H1 (cell line): ENCODE results near the gene ZNF536. TPM values are rescaled to one million over a fixed set of nuclear protein-coding genes. Genes with fewer than 3 reads are reported as not detected.

Source experiments
- ATF3 ChIP-seq: IDR thresholded peaks from 2 replicates; pipeline ENCODE4 v1.6.1; 2011; ENCODE audit warnings: low read depth, mild to moderate bottlenecking, low read length; ENCODE audit not compliant: insufficient read depth
- CBX5 ChIP-seq: fragments of 300-800, 300-1000 bp; sonication (generic); IDR thresholded peaks from 2 replicates; pipeline ENCODE4 v1.7.1; 2016; ENCODE audit warnings: antibody characterized with exemption, low read length, low read depth
- CBX8 ChIP-seq: fragments of 300-800, 300-1000 bp; sonication (generic); IDR thresholded peaks from 2 replicates; pipeline ENCODE4 v1.7.1; 2016; ENCODE audit warnings: low read depth, low read length, borderline replicate concordance
- CREB1 ChIP-seq: IDR thresholded peaks from 2 replicates; pipeline ENCODE4 v1.6.1; 2012; ENCODE audit warnings: inconsistent platforms
- FOSL1 ChIP-seq: IDR thresholded peaks from 2 replicates; pipeline ENCODE4 v1.6.1; 2011; ENCODE audit warnings: mild to moderate bottlenecking, low read depth, low read length, moderate library complexity; ENCODE audit not compliant: insufficient read depth
- GABPA ChIP-seq: IDR thresholded peaks from 2 replicates; pipeline ENCODE4 v1.6.1; 2011; ENCODE audit warnings: mild to moderate bottlenecking, low read length, moderate library complexity, borderline replicate concordance; ENCODE audit not compliant: insufficient read depth
- NANOG ChIP-seq: IDR thresholded peaks from 2 replicates; pipeline ENCODE4 v1.6.1; 2011; ENCODE audit warnings: low read length, low read depth, mild to moderate bottlenecking, inconsistent platforms; ENCODE audit not compliant: insufficient read depth, poor library complexity, severe bottlenecking
- POLR2AphosphoS5 ChIP-seq: IDR thresholded peaks from 2 replicates; pipeline ENCODE4 v1.6.1; 2011; ENCODE audit warnings: low read depth, low read length
- RBBP5 ChIP-seq: IDR thresholded peaks from 2 replicates; pipeline ENCODE4 v1.7.1; 2012; ENCODE audit warnings: low read depth, mild to moderate bottlenecking, inconsistent platforms, low read length, moderate library complexity, borderline replicate concordance
- RXRA ChIP-seq: IDR thresholded peaks from 2 replicates; pipeline ENCODE4 v1.6.1; 2011; ENCODE audit warnings: low read depth, mild to moderate bottlenecking, low read length, moderate library complexity; ENCODE audit not compliant: insufficient read depth
- SRF ChIP-seq: IDR thresholded peaks from 2 replicates; pipeline ENCODE4 v1.6.1; 2011; ENCODE audit warnings: mild to moderate bottlenecking, low read depth, low read length, moderate library complexity
- polyA plus RNA-seq, 7 experiments: library from polyadenylated mRNA; depleted of rRNA in 3 of 7; stranded (reverse) in 5 of 7; unstranded in 2 of 7; fragments of >200 nt in 5 of 7; fragments of 200-250 nt in 2 of 7; gene quantifications; 1 replicate in 5 of 7; 2 replicates in 1 of 7; 4 replicates in 1 of 7; pipeline versions ENCODE4 v1.2.1 to v1.2.3, GENCODE V29; 2011 to 2013; ENCODE audit warnings: missing spikeins in 2 of 7, mixed read lengths in 2 of 7
- total RNA-seq: library from RNA; stranded (reverse); fragmentation: NEBNext Ultra II Directional; extraction: Animal tissue kit (Norgen Biotek cat#: 25700); gene quantifications from 2 replicates; pipeline ENCODE4 v1.2.1, GENCODE V29; 2021
- TF ChIP-seq, protein P1 (sequence below): fragments of 300-600 bp; sonication (generic); IDR thresholded peaks from 2 replicates; pipeline ENCODE4 v1.7.1; 2012; ENCODE audit warnings: low read length, moderate library complexity, mild to moderate bottlenecking, inconsistent platforms; ENCODE audit not compliant: insufficient replicate concordance

The ZNF536 gene
- total and polyA plus RNA-seq, 2 of the 8 experiments (the other 6 are each of a cell fraction or from before 2014, with no cell fraction given): 0.09 to 0.11 TPM

DNA sequence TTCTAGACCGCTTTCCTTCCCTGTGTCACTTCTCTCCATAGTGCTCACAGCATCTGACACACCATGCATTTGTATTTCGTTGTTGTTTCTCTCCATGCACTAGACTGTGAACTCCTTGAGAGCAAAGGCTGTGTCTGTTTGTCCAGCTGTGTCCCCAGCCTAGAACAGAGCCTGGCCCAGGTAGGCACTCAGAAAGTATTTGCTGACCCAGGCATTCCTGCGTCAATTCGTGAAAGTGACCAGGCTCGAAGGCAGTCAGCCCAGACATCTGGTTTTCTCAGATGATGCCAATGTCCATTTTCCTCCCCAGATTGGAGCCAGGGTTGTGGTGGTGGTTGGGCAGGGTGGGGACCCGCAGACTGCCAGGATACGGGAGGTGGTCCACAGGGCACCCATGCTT, 164.8 kb downstream of the ZNF536 start (continued):
- TF ChIP-seq, protein P1, sequence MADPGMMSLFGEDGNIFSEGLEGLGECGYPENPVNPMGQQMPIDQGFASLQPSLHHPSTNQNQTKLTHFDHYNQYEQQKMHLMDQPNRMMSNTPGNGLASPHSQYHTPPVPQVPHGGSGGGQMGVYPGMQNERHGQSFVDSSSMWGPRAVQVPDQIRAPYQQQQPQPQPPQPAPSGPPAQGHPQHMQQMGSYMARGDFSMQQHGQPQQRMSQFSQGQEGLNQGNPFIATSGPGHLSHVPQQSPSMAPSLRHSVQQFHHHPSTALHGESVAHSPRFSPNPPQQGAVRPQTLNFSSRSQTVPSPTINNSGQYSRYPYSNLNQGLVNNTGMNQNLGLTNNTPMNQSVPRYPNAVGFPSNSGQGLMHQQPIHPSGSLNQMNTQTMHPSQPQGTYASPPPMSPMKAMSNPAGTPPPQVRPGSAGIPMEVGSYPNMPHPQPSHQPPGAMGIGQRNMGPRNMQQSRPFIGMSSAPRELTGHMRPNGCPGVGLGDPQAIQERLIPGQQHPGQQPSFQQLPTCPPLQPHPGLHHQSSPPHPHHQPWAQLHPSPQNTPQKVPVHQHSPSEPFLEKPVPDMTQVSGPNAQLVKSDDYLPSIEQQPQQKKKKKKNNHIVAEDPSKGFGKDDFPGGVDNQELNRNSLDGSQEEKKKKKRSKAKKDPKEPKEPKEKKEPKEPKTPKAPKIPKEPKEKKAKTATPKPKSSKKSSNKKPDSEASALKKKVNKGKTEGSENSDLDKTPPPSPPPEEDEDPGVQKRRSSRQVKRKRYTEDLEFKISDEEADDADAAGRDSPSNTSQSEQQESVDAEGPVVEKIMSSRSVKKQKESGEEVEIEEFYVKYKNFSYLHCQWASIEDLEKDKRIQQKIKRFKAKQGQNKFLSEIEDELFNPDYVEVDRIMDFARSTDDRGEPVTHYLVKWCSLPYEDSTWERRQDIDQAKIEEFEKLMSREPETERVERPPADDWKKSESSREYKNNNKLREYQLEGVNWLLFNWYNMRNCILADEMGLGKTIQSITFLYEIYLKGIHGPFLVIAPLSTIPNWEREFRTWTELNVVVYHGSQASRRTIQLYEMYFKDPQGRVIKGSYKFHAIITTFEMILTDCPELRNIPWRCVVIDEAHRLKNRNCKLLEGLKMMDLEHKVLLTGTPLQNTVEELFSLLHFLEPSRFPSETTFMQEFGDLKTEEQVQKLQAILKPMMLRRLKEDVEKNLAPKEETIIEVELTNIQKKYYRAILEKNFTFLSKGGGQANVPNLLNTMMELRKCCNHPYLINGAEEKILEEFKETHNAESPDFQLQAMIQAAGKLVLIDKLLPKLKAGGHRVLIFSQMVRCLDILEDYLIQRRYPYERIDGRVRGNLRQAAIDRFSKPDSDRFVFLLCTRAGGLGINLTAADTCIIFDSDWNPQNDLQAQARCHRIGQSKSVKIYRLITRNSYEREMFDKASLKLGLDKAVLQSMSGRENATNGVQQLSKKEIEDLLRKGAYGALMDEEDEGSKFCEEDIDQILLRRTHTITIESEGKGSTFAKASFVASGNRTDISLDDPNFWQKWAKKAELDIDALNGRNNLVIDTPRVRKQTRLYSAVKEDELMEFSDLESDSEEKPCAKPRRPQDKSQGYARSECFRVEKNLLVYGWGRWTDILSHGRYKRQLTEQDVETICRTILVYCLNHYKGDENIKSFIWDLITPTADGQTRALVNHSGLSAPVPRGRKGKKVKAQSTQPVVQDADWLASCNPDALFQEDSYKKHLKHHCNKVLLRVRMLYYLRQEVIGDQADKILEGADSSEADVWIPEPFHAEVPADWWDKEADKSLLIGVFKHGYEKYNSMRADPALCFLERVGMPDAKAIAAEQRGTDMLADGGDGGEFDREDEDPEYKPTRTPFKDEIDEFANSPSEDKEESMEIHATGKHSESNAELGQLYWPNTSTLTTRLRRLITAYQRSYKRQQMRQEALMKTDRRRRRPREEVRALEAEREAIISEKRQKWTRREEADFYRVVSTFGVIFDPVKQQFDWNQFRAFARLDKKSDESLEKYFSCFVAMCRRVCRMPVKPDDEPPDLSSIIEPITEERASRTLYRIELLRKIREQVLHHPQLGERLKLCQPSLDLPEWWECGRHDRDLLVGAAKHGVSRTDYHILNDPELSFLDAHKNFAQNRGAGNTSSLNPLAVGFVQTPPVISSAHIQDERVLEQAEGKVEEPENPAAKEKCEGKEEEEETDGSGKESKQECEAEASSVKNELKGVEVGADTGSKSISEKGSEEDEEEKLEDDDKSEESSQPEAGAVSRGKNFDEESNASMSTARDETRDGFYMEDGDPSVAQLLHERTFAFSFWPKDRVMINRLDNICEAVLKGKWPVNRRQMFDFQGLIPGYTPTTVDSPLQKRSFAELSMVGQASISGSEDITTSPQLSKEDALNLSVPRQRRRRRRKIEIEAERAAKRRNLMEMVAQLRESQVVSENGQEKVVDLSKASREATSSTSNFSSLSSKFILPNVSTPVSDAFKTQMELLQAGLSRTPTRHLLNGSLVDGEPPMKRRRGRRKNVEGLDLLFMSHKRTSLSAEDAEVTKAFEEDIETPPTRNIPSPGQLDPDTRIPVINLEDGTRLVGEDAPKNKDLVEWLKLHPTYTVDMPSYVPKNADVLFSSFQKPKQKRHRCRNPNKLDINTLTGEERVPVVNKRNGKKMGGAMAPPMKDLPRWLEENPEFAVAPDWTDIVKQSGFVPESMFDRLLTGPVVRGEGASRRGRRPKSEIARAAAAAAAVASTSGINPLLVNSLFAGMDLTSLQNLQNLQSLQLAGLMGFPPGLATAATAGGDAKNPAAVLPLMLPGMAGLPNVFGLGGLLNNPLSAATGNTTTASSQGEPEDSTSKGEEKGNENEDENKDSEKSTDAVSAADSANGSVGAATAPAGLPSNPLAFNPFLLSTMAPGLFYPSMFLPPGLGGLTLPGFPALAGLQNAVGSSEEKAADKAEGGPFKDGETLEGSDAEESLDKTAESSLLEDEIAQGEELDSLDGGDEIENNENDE: no peak
- TF ChIP-seq FOSL1: no peak
- no peak for TF ChIP-seq RXRA
- TF ChIP-seq RBBP5: no peak
- TF ChIP-seq SRF: no peak
- no peak for TF ChIP-seq CBX8
- TF ChIP-seq ATF3: no peak
- TF ChIP-seq GABPA: no peak
- TF ChIP-seq NANOG: no peak
- no peak for TF ChIP-seq POLR2AphosphoS5
- no peak for TF ChIP-seq CREB1
- no peak for TF ChIP-seq CBX5
